SK-N-SH (cell line): ENCODE results near the gene TMEM129. TPM values are rescaled to one million over a fixed set of nuclear protein-coding genes. Genes with fewer than 3 reads are reported as not detected.

Source experiments
- CTCF ChIA-PET: fragments of 300-600, 350-600 bp; formaldehyde crosslinking; extraction: SDS; loops from one replicate; lab custom pipeline; 2021; lab: Yijun Ruan, JAX
- POLR2A ChIA-PET: fragments of 350-600 bp; sonication (Branson Sonifier 250); formaldehyde crosslinking; extraction: SDS; loops from one replicate; lab custom pipeline; 2020; ENCODE audit warnings: antibody characterized with exemption, inconsistent platforms; lab: Yijun Ruan, JAX
- DNase-seq: peaks from one replicate; pipeline ENCODE4 v3.0.0; 2012
- H2AFZ ChIP-seq: fragments of 200-600 bp; sonication (generic); 2 replicates; pipeline ENCODE4 v1.8.1; 2016; ENCODE audit warnings: antibody characterized with exemption, mild to moderate bottlenecking, low read depth
- H3F3A ChIP-seq: fragments of 200-600 bp; sonication (generic); replicated peaks from 2 replicates; pipeline ENCODE3; 2016; ENCODE audit warnings: antibody characterized with exemption, mild to moderate bottlenecking; ENCODE audit not compliant: insufficient read depth
- H3K27ac ChIP-seq, 2 experiments: fragments of 200-500 bp in 1 of 2; fragments of 200-600 bp in 1 of 2; sonication (Bioruptor generic) in 1 of 2; sonication (generic), shearing (Covaris generic) in 1 of 2; 2 replicates each; pipeline versions ENCODE4 v1.5.1 to v1.6.1; 2014 to 2016; ENCODE audit warnings: low read depth in 2 of 2, inconsistent platforms in 1 of 2, low read length in 1 of 2, mild to moderate bottlenecking in 1 of 2, mixed read lengths in 1 of 2
- H3K27me3 ChIP-seq: fragments of 200-600 bp; sonication (generic), shearing (Covaris generic); 2 replicates; pipeline ENCODE4 v1.6.1; 2016; ENCODE audit warnings: mixed run types; ENCODE audit not compliant: insufficient read depth
- H3K36me3 ChIP-seq, 2 experiments: fragments of 200-500 bp in 1 of 2; fragments of 200-600 bp in 1 of 2; sonication (Bioruptor generic) in 1 of 2; sonication (generic) in 1 of 2; replicated peaks in 1 of 2; 2 replicates each; pipeline versions ENCODE3 to v1.5.1; 2014 to 2016; ENCODE audit warnings: low read length in 1 of 2, mild to moderate bottlenecking in 1 of 2; ENCODE audit not compliant: insufficient read depth in 2 of 2, control insufficient read depth in 1 of 2
- H3K4me1 ChIP-seq, 2 experiments: fragments of 200-500 bp in 1 of 2; fragments of 200-600 bp in 1 of 2; sonication (Bioruptor generic) in 1 of 2; sonication (generic), shearing (Covaris generic) in 1 of 2; 2 replicates each; pipeline versions ENCODE4 v1.5.1 to v1.6.1; 2014 to 2016; ENCODE audit warnings: low read depth in 1 of 2, low read length in 1 of 2, mixed run types in 1 of 2; ENCODE audit not compliant: insufficient read depth in 2 of 2, control insufficient read depth in 1 of 2
- H3K4me2 ChIP-seq: fragments of 200-600 bp; sonication (generic), shearing (Covaris generic); 2 replicates; pipeline ENCODE4 v1.6.1; 2017; ENCODE audit warnings: mixed run types
- H3K4me3 ChIP-seq, 2 experiments: fragments of 200-500 bp in 1 of 2; fragments of 200-600 bp in 1 of 2; sonication (Bioruptor generic) in 1 of 2; sonication (generic), shearing (Covaris generic) in 1 of 2; 2 replicates each; pipeline versions ENCODE4 v1.5.1 to v1.8.1; 2014 to 2016; ENCODE audit warnings: low read depth in 2 of 2, inconsistent platforms in 1 of 2, low read length in 1 of 2, mild to moderate bottlenecking in 1 of 2, mixed read lengths in 1 of 2, moderate library complexity in 1 of 2
- H3K79me2 ChIP-seq: fragments of 200-600 bp; sonication (generic); 2 replicates; pipeline ENCODE4 v1.8.1; 2017; ENCODE audit warnings: mild to moderate bottlenecking; ENCODE audit not compliant: insufficient read depth
- H3K9ac ChIP-seq: fragments of 200-600 bp; sonication (generic); 2 replicates; pipeline ENCODE4 v1.6.1; 2017; ENCODE audit warnings: mixed run types
- H3K9me2 ChIP-seq: fragments of 200-600 bp; sonication (generic); 2 replicates; pipeline ENCODE4 v1.6.1; 2017; ENCODE audit warnings: mixed run types
- H3K9me3 ChIP-seq: fragments of 200-600 bp; sonication (generic); 2 replicates; pipeline ENCODE4 v1.6.1; 2017; ENCODE audit warnings: mixed run types, mild to moderate bottlenecking, moderate library complexity
- H4K20me1 ChIP-seq: fragments of 200-600 bp; sonication (generic); 2 replicates; pipeline ENCODE4 v1.6.1; 2017; ENCODE audit warnings: mild to moderate bottlenecking, mixed run types; ENCODE audit not compliant: insufficient read depth
- CHD2 ChIP-seq: fragments of 150-350 bp; IDR thresholded peaks from 2 replicates; pipeline ENCODE4 v1.6.1; 2018; ENCODE audit warnings: low read length; ENCODE audit not compliant: partially characterized antibody
- EP300 ChIP-seq, 2 experiments: IDR thresholded peaks; 2 replicates each; pipeline versions ENCODE4 v1.4.0 to v1.6.1; 2012; ENCODE audit warnings: borderline replicate concordance in 1 of 2, low read depth in 1 of 2, low read length in 1 of 2
- GABPA ChIP-seq: IDR thresholded peaks from 2 replicates; pipeline ENCODE4 v1.4.0; 2012; ENCODE audit warnings: low read depth, mild to moderate bottlenecking
- IRF3 ChIP-seq: fragments of 150-350 bp; IDR thresholded peaks from 2 replicates; pipeline ENCODE4 v1.6.1; 2016; ENCODE audit warnings: mild to moderate bottlenecking, low read depth, low read length
- MAX ChIP-seq: IDR thresholded peaks from 2 replicates; pipeline ENCODE4 v1.4.0; 2012; ENCODE audit warnings: low read depth
- NRF1 ChIP-seq: IDR thresholded peaks from 2 replicates; pipeline ENCODE4 v1.6.1; 2012; ENCODE audit warnings: low read depth, mild to moderate bottlenecking, low read length
- PBX3 ChIP-seq: IDR thresholded peaks from 2 replicates; pipeline ENCODE4; 2012
- POLR2AphosphoS5 ChIP-seq: IDR thresholded peaks from 2 replicates; pipeline ENCODE4 v1.6.1; 2012; ENCODE audit warnings: low read depth, low read length
- RAD21 ChIP-seq: IDR thresholded peaks from 2 replicates; pipeline ENCODE4 v1.6.1; 2012; ENCODE audit warnings: mild to moderate bottlenecking, low read length
- RCOR1 ChIP-seq: fragments of 150-350 bp; IDR thresholded peaks from 2 replicates; pipeline ENCODE4 v1.6.1; 2017; ENCODE audit warnings: antibody characterized with exemption, low read length
- SIN3A ChIP-seq: IDR thresholded peaks from 2 replicates; pipeline ENCODE4 v1.6.1; 2012; ENCODE audit warnings: low read depth, mild to moderate bottlenecking, low read length, moderate library complexity, borderline replicate concordance
- TAF1 ChIP-seq: IDR thresholded peaks from 2 replicates; pipeline ENCODE4 v1.6.1; 2012; ENCODE audit warnings: low read depth, mild to moderate bottlenecking, low read length, moderate library complexity, borderline replicate concordance
- TCF12 ChIP-seq: IDR thresholded peaks from 2 replicates; pipeline ENCODE4 v1.4.0; 2012
- USF1 ChIP-seq: IDR thresholded peaks from 2 replicates; pipeline ENCODE4 v1.4.0; 2012; ENCODE audit warnings: low read depth, borderline replicate concordance
- WGBS: methylation state at CpG from one replicate; pipeline ENCODE4 v1.1.6; 2017; ENCODE audit warnings: low lambda C conversion rate; 5-methylcytosine and 5-hydroxymethylcytosine counted together
- polyA plus RNA-seq, 3 experiments: library from polyadenylated mRNA; depleted of rRNA; stranded (reverse); fragments of >200 nt; gene quantifications; 2 replicates each; pipeline ENCODE4 v1.2.3, GENCODE V29; 2012

TMEM129 gene
- polyA plus RNA-seq, 1 of the 3 experiments (the other 2 are of a cell fraction), result 36.5 TPM

GRCh38 chr4:1683736-1684505 lies 37.2 kb downstream of the TMEM129 start, which contains the start of gene FAM53A:
FAM53A (minus strand) TSS chr4:1684313; CDS start chr4:1668741, 15,572 bp downstream.
- H3K27me3 ChIP-seq, result no peaks in the 10 kb centered on the region
- peak within 1 kb of the TSS; percentile 93 for H3K4me2 ChIP-seq
- H3K9ac ChIP-seq, result peak within 1 kb of the TSS; percentile 88
- H3K36me3 ChIP-seq, result no peaks in the 10 kb centered on the region
- no peaks in the 10 kb centered on the region for H3K9me2 ChIP-seq
- WGBS, result 0% methylated on average over 2 of the region's 118 CpGs
- ChIA-PET CTCF (interaction anchor here (6.2 kb wide), 1 partner anchor 8 kb away, joined by 32 read pairs; no protein-coding TSS in a partner anchor), POLR2A (no interaction called here)
- peaks cover 23% of the 10 kb centered on the region for H3F3A ChIP-seq
- no peaks in the 10 kb centered on the region for H3K9me3 ChIP-seq
- H2AFZ ChIP-seq, result peak within 1 kb of the TSS; percentile 89; the same call in 1 of the 2 replicates
- DNase-seq, result peak; percentile 99
- TF ChIP-seq MAX, result peak; percentile 25; the same call in 1 of the 2 replicates
- no peak for TF ChIP-seq POLR2AphosphoS5
- no peak for TF ChIP-seq RAD21
- no peak for TF ChIP-seq PBX3
- TF ChIP-seq NRF1, result no peak
- no peak for TF ChIP-seq USF1
- no peak for TF ChIP-seq RCOR1
- no peak for TF ChIP-seq IRF3
- no peak for TF ChIP-seq GABPA
- no peak for TF ChIP-seq SIN3A
- no peak for TF ChIP-seq EP300 (IDR thresholded peaks at IDR 0.05; ENCODE audit: borderline replicate concordance in 1 of 2, low read depth in 1 of 2, low read length in 1 of 2)
- TF ChIP-seq CHD2, result no peak
- TF ChIP-seq TCF12, result no peak
- peak; percentile 50; the same call in 1 of the 2 replicates for TF ChIP-seq TAF1
- H3K4me3 ChIP-seq, result peak within 1 kb of the TSS; percentile 65 to 67
- H3K79me2 ChIP-seq, result peaks cover 11% of the 10 kb centered on the region
- no peaks in the 10 kb centered on the region for H4K20me1 ChIP-seq
- H3K27ac ChIP-seq, result peak within 1 kb of the TSS; percentile 61 to 94
- peaks cover 4 to 13% of the 10 kb centered on the region in 2 experiments; a peak in 2 of 4 replicates for H3K4me1 ChIP-seq
